ENCODE results near the gene PRKD2. TPM values are rescaled to one million over a fixed set of nuclear protein-coding genes. Genes with fewer than 3 reads are reported as not detected.

PRKD2 gene
- total RNA-seq, 2 experiments from 2014 or later: 62.2 to 62.3 TPM

DNA sequence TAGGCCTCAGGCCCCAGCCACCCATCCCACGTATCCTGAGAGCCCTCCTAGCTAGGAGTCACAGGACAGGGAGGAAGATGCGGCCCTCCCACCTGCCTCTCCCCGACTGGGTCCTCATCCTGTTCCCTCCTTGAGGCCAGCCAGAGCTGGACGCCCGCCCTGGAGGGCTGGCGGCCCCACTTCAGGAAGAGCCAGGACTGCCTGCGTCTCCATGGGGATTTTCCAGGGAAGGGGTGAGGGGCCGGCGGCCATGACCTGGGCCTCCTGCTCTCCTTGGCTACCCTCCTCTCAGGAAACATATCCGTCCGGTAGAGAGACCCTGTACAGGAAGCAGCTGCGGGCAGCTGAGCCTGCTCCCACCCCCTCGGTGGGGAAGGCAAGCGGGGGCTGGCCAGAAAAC, 11.3 kb upstream of the PRKD2 start:
- Mint-ChIP-seq H3K4me3 (no peak overlapping the region), H3K4me1 (ENCODE audit: low read depth) (peaks cover 14% of the 10 kb centered on the region), H3K36me3 (ENCODE audit: low read depth) (peaks cover 35% of the 10 kb centered on the region), H3K9me3 (no peaks in the 10 kb centered on the region), H3K27me3 (ENCODE audit: low read depth) (no peaks in the 10 kb centered on the region), H3K27ac (no peak overlapping the region)
- DNase-seq: no peak
- intact Hi-C loops (cut with micrococcal nuclease): loop anchor here (1.0 to 2.0 kb wide), 2 partner anchors 24 to 65 kb away; no protein-coding TSS in a partner anchor
- CTCF ChIA-PET: interaction anchor here (0.5 to 6.0 kb wide), 20 partner anchors 9 to 200 kb away, joined by 3 to 81 read pairs (median 4); no protein-coding TSS in a partner anchor

DNA sequence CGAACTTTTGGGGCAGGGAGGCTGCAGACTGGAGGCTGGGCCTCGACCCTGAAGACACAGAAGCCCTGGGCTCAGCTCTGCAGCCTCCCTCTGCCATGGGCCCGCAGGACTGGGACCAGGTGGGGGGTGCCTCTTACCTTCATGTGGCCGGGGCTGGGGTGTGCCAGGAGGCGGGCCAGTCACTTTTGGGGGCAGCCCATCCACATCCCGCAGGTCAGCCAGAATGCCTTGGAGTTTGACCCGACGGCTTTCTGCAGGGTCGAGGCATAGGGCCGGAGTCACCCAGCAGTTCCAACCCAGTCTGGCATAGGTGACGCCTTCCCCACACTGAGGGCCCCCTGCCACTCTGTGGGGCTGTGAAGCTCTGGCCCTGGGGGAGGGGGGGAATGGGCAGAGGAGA, 10.8 kb upstream of the PRKD2 start:
- no peaks in the 10 kb centered on the region for H3K27me3 Mint-ChIP-seq (ENCODE audit: low read depth)
- no peak overlapping the region for H3K4me3 Mint-ChIP-seq
- no peak overlapping the region for H3K27ac Mint-ChIP-seq
- CTCF ChIA-PET: interaction anchor here (0.6 to 6.0 kb wide), 13 partner anchors 9 to 200 kb away, joined by 3 to 81 read pairs (median 6); no protein-coding TSS in a partner anchor
- DNase-seq: no peak
- peaks cover 14% of the 10 kb centered on the region for H3K4me1 Mint-ChIP-seq (ENCODE audit: low read depth)
- peaks cover 35% of the 10 kb centered on the region for H3K36me3 Mint-ChIP-seq (ENCODE audit: low read depth)
- intact Hi-C loops (cut with micrococcal nuclease): loop anchor here (1.0 to 2.0 kb wide), 2 partner anchors 23 to 65 kb away; no protein-coding TSS in a partner anchor
- no peaks in the 10 kb centered on the region for H3K9me3 Mint-ChIP-seq

DNA sequence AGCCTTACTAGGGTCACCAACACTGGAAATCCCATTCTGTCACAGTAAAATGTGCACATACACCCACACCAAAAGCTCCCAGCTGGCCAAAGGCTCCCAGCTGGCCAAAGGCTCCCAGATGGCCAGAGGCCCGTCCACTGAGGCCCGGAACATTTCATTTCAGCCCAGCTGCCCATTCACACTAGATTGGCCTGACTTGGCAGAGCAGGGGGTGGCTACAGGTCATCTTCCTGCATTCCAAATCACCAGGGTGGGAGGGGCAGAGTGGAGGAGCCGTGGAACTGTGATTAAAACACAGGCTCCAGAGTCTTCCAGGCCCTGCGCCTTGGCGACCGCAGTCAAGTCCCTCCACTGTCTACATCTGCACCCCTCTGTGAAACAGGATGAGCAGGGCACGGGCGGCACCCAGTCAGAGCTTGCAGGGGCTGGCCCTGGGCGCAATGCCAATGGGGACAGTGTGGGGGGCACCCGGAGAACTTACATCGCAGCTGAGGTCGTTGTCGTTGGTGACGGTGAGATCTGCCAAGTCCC, 10.1 kb upstream of the PRKD2 start:
- Mint-ChIP-seq H3K4me3 (no peak overlapping the region), H3K27me3 (ENCODE audit: low read depth) (no peaks in the 10 kb centered on the region)

DNA sequence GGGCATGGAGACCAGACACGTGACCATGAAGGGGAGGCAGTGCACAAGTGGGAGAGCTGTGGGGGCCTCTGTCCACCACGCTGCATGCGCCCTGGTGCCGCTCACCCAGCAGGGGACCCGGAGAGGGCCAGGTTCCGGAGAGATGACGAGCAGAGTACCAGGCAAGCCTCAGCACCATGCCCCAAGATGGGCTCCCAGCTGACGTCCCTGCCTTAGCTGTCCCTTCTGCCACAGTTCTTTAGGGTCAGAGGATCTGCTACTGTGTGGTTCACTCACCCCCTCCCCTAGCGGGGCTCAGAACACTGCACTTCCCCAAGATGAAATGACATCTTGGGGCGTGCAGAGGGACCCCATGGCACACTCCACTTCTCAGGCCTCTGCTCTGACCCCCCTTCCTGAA, 9.6 kb upstream of the PRKD2 start:
- CTCF ChIA-PET: interaction anchor here (4.6 to 6.0 kb wide), 2 partner anchors 12 to 23 kb away, joined by 30 to 81 read pairs; no protein-coding TSS in a partner anchor
- no peaks in the 10 kb centered on the region for H3K9me3 Mint-ChIP-seq

More for the DNA sequence above, 10.1 kb upstream of the PRKD2 start:
- intact Hi-C loops (cut with micrococcal nuclease): no loop called here
- Mint-ChIP-seq H3K27ac (no peak overlapping the region), H3K9me3 (no peaks in the 10 kb centered on the region), H3K36me3 (ENCODE audit: low read depth) (peaks cover 34% of the 10 kb centered on the region), H3K4me1 (ENCODE audit: low read depth) (peaks cover 12% of the 10 kb centered on the region)
- no peak for DNase-seq
- CTCF ChIA-PET: interaction anchor here (2.1 to 6.0 kb wide), 3 partner anchors 13 to 113 kb away, joined by 9 to 81 read pairs (median 30); no protein-coding TSS in a partner anchor

DNA sequence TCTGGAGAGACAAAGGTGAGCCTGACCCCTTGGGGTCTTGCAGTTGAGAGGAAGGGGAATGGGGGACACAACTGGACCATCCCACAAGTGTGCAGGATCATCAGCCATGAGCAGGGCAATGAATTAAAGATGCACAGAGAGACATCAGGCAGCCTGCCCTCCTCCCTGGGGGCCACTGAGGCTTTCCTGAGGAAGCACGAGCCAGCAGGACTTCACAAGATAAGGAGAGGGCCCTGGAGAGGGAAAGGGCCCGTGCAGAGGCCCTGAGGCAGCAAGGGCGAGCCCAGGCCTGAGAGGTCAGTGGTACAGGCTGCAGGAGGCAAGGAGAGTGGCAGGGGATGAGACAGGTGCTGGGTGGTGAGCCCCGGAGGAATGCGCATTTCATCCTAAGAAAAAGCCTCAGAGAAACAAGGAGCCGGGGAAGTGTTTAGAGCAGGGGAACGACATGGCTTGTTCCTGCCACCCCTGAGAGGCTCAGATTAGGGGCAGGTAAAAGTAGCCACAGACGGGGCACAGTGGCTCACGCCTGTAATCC, 9.0 kb upstream of the PRKD2 start:
- CTCF ChIA-PET: no interaction called here
- DNase-seq: no peak
- no peaks in the 10 kb centered on the region for H3K9me3 Mint-ChIP-seq
- no peak overlapping the region for H3K27ac Mint-ChIP-seq
- no peaks in the 10 kb centered on the region for H3K27me3 Mint-ChIP-seq (ENCODE audit: low read depth)
- H3K36me3 Mint-ChIP-seq (ENCODE audit: low read depth): peaks cover 31% of the 10 kb centered on the region
- H3K4me3 Mint-ChIP-seq: no peak overlapping the region
- H3K4me1 Mint-ChIP-seq (ENCODE audit: low read depth): peaks cover 6% of the 10 kb centered on the region
- intact Hi-C loops (cut with micrococcal nuclease): no loop called here

More for the DNA sequence above, 9.6 kb upstream of the PRKD2 start:
- H3K36me3 Mint-ChIP-seq (ENCODE audit: low read depth): peaks cover 31% of the 10 kb centered on the region
- no peak overlapping the region for H3K27ac Mint-ChIP-seq
- H3K27me3 Mint-ChIP-seq (ENCODE audit: low read depth): no peaks in the 10 kb centered on the region
- H3K4me1 Mint-ChIP-seq (ENCODE audit: low read depth): peaks cover 8% of the 10 kb centered on the region
- H3K4me3 Mint-ChIP-seq: no peak overlapping the region
- intact Hi-C loops (cut with micrococcal nuclease): no loop called here
- DNase-seq: no peak

DNA sequence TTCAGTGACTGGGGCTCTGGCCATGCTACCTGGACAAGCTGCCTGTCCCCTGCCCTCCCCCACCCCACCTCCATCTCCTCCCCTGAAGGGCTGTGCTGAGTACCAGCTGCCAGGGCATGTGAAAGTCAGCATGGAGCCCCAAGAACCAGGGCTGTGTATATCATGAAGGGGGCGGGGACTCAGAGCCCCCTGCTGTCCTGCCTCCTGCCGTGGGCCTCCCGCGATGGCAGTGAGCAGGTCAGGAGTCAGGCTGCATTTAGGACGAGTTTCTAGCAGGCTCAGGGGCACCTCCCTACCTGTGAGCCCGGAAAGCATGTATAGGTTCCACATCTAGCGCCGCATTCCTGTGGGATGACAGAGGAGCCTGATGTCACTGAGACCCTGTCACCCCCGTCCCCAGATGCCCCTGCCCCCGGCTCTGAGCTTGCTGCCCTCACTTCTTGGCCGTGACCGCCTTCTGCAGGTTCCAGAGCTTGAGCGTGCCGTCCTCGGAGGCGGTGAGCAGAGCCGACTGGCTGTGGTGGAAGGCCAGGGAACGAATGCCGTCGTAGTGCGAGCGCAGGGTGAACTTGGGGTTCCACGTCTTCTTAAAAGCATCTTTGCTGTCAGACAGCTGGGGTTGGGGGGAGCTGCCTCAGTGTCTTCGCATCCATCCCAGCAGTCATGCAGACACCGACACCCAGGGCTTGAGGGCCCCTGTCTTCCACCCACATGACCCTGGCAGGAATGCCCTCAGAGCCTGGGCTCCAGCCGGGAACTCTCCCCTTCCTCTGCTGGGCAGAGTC, 8.3 kb upstream of the PRKD2 start:
- no peaks in the 10 kb centered on the region for H3K9me3 Mint-ChIP-seq
- DNase-seq: no peak
- CTCF ChIA-PET: no interaction called here
- H3K4me1 Mint-ChIP-seq (ENCODE audit: low read depth): peaks cover 10% of the 10 kb centered on the region
- peaks cover 32% of the 10 kb centered on the region for H3K36me3 Mint-ChIP-seq (ENCODE audit: low read depth)
- H3K27ac Mint-ChIP-seq: no peak overlapping the region
- intact Hi-C loops (cut with micrococcal nuclease): no loop called here
- no peaks in the 10 kb centered on the region for H3K27me3 Mint-ChIP-seq (ENCODE audit: low read depth)
- no peak overlapping the region for H3K4me3 Mint-ChIP-seq

DNA sequence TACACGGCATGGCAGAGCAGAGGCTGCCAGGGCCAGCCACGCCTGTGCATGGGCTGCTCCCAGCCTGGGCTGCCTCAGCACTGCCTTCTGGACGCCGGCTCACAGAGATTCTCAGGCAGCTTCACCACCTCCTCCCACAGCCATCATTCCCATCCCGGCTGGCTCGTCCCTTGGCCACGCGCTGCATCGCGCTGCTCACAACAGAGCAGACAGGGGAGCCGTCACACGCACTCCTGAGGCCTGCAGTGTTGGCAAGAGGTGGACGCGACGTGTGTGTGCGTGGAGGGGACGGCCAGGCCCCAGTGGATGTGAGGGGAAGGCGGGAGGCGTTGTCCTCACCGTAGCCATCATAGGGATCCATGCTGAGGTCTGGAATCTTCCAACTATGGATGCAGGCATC, 7.6 kb upstream of the PRKD2 start:
- Mint-ChIP-seq H3K36me3 (ENCODE audit: low read depth) (peaks cover 33% of the 10 kb centered on the region), H3K27ac (no peak overlapping the region), H3K9me3 (no peaks in the 10 kb centered on the region), H3K4me1 (ENCODE audit: low read depth) (peaks cover 11% of the 10 kb centered on the region), H3K4me3 (no peak overlapping the region), H3K27me3 (ENCODE audit: low read depth) (no peaks in the 10 kb centered on the region)
- DNase-seq: no peak
- CTCF ChIA-PET: no interaction called here
- intact Hi-C loops (cut with micrococcal nuclease): no loop called here

DNA sequence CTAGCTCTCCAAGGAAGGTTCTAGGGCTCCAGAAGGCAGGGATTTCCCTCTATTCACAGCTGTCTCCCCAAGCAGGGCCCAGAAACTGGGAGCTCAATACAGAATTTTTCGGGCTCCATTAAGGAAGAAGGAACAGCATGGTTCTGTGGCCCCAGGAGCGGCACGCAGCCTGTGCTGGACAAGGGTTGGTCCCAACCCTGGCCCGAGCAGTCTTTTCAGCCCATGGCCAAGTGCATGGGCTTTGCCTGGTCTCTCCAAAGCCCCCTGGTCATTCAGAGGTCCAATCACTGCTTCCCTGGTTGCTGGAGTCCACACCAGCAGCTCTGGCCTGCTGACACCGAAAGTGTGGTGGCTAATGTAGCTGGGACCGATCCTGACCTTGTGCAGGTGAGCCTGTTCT, 6.6 kb upstream of the PRKD2 start:
- no peak overlapping the region for H3K27ac Mint-ChIP-seq
- no peak overlapping the region for H3K4me3 Mint-ChIP-seq
- H3K9me3 Mint-ChIP-seq: no peaks in the 10 kb centered on the region
- no peaks in the 10 kb centered on the region for H3K27me3 Mint-ChIP-seq (ENCODE audit: low read depth)
- H3K36me3 Mint-ChIP-seq (ENCODE audit: low read depth): peaks cover 28% of the 10 kb centered on the region
- peaks cover 15% of the 10 kb centered on the region for H3K4me1 Mint-ChIP-seq (ENCODE audit: low read depth)
- DNase-seq: no peak
- intact Hi-C loops (cut with micrococcal nuclease): no loop called here
- CTCF ChIA-PET: interaction anchor here (1.0 to 1.6 kb wide), 3 partner anchors 10 to 62 kb away, joined by 3 to 4 read pairs (median 3); no protein-coding TSS in a partner anchor

DNA sequence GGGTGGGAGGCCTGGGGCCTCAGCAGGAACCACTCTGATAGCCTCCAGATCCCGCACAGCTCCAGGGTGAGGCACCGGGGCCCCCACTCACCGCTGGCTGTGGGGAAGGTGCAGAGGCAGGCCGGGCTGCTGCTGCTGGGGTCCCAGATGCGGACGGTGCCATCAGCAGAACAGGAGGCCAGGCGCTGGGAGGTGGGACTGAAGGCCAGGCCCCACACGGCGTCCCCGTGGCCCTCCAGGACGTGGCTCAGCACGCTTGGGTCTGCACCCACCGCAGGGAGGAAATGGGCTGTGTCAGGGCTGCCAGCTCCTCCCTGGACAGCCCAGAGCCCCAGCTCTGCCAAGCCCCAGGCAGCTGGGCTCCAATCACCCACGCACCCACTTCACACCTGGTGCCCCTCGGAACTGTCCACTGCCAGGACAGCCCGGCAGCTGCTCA, 6.1 kb upstream of the PRKD2 start:
- Mint-ChIP-seq H3K9me3 (no peaks in the 10 kb centered on the region), H3K4me1 (ENCODE audit: low read depth) (peaks cover 20% of the 10 kb centered on the region), H3K27ac (no peak overlapping the region), H3K36me3 (ENCODE audit: low read depth) (peaks cover 27% of the 10 kb centered on the region), H3K27me3 (ENCODE audit: low read depth) (no peaks in the 10 kb centered on the region), H3K4me3 (no peak overlapping the region)
- intact Hi-C loops (cut with micrococcal nuclease): no loop called here
- no peak for DNase-seq
- CTCF ChIA-PET: interaction anchor here (1.2 to 1.6 kb wide), 2 partner anchors 43 to 61 kb away, joined by 3 to 4 read pairs; no protein-coding TSS in a partner anchor

DNA sequence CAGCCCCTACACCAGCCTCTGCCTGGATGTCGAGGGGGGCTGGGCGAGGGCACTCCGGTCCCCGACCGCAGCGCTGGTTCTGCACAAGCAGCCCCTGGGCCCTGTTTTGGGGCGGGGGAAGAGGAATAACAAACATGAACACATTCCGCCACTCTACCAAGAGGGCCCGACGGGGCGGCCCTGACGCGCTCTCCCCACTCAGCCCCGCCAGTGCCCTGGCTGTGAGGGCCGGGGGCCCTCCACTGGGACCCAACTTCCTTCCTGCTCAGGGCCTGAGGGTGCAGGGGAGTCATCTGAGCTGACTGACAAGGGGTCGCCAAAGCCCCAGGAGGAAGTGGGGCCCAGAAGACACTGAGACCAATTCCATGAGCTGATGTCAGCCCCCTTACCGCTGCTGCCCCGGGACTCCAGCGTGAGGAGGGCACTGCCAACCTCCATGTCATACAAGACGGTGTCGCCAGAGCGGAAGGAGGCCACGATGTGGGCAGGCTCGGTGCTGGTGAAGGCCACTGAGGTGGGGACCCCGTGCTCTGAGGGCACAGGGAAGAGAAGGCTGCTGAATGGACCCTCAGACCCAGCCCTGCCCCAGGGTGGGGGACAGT, 5.6 kb upstream of the PRKD2 start:
- Mint-ChIP-seq H3K9me3 (no peaks in the 10 kb centered on the region), H3K4me3 (no peak overlapping the region), H3K36me3 (ENCODE audit: low read depth) (peaks cover 27% of the 10 kb centered on the region), H3K27ac (no peak overlapping the region), H3K27me3 (ENCODE audit: low read depth) (no peaks in the 10 kb centered on the region), H3K4me1 (ENCODE audit: low read depth) (peaks cover 24% of the 10 kb centered on the region)
- no peak for DNase-seq
- CTCF ChIA-PET: interaction anchor here (1.6 kb wide), 1 partner anchor 61 kb away, joined by 4 read pairs; no protein-coding TSS in a partner anchor
- intact Hi-C loops (cut with micrococcal nuclease): no loop called here

DNA sequence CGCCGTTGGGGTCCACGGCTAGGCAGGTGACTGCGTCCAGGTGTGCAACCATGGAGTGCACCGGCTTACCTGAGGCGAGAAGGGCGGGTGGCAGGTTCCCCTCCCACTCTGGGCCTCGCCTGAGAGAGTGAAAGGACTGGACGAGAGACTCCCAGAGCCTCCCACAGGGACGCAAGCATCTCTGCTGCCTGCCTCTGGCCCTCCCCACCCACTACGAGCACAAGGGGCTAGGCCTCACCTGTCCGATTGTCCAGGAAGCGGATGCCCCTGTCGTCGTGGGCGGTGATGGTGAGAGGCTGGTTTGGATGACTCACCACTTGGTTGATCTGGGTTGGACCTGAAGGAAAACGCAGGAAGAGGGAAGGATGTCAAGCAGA, 5.1 kb upstream of the PRKD2 start:
- H3K27ac Mint-ChIP-seq: no peak overlapping the region
- CTCF ChIA-PET: no interaction called here

DNA sequence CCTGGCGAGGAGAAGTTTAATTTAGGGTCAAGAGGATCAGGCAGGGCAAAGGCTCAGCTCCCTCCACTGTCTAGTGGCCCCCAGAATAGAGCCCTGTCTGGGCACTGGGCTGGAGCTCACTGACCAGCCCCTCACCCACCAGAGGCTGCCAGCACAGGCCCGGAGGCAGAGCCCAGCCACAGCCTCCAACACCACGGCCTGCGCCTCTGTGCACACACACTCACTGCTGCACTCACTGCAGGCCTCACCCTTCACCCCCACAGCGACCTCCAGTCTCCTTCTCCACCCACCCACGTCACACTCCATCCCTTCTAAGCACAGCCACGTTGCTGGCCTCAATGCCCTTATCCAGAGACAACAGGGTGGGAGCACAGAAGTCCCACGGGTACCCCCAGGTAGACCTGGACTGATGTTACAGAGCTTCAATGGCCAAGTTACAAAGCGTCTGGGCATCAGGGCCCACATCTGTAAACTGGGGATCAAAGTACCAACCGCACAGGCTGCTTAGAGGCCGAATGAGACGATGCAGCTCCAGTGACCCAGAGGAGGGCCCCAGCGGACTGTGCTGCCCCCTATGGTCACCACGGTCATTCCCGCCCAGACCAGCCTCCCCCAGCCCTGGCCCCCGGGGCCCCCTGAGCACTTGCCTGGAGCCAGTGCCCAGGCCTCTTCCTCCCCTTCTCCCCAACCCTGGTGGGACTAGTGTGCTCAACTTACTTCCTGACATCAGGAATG, 4.5 kb upstream of the PRKD2 start:
- Mint-ChIP-seq H3K9me3 (no peaks in the 10 kb centered on the region), H3K4me1 (ENCODE audit: low read depth) (peaks cover 24% of the 10 kb centered on the region)

More for the DNA sequence above, 5.1 kb upstream of the PRKD2 start:
- Mint-ChIP-seq H3K4me1 (ENCODE audit: low read depth) (peaks cover 24% of the 10 kb centered on the region), H3K4me3 (no peak overlapping the region), H3K36me3 (ENCODE audit: low read depth) (peaks cover 26% of the 10 kb centered on the region), H3K27me3 (ENCODE audit: low read depth) (no peaks in the 10 kb centered on the region), H3K9me3 (no peaks in the 10 kb centered on the region)
- no peak for DNase-seq
- intact Hi-C loops (cut with micrococcal nuclease): no loop called here

More for the DNA sequence above, 4.5 kb upstream of the PRKD2 start:
- DNase-seq: no peak
- Mint-ChIP-seq H3K36me3 (ENCODE audit: low read depth) (peaks cover 23% of the 10 kb centered on the region), H3K4me3 (no peak overlapping the region), H3K27me3 (ENCODE audit: low read depth) (no peaks in the 10 kb centered on the region), H3K27ac (no peak overlapping the region)
- CTCF ChIA-PET: no interaction called here
- intact Hi-C loops (cut with micrococcal nuclease): no loop called here

Measured in activated naive CD4-positive, alpha-beta T cell treated with anti-CD3 and anti-CD28 coated beads for 36 hours (primary cell).